A549 (cell line): Measurements from ENCODE around the gene ASIC1. TPM values are rescaled to one million over a fixed set of nuclear protein-coding genes. Genes with fewer than 3 reads are reported as not detected.

Experiments
- ATAC-seq, 2 experiments: fragments of 200-7000 bp in 1 of 2; fragments of >200 bp in 1 of 2; cut with Nextera tagmentation in 1 of 2; cut with Tn5 transposase in 1 of 2; 3 replicates each; pipeline versions ENCODE4 v1.8.0 to v1.9.1; 2018 to 2020; ENCODE audit warnings: mild to moderate bottlenecking in 1 of 2, moderate library complexity in 1 of 2
- CTCF ChIA-PET: fragments of 300-600 bp; sonication (Branson Sonifier 250); formaldehyde crosslinking; extraction: SDS; loops from one replicate; lab custom pipeline; 2021; ENCODE audit warnings: antibody characterized with exemption, inconsistent platforms; lab: Yijun Ruan, JAX
- POLR2A ChIA-PET: fragments of 350-600 bp; formaldehyde crosslinking; extraction: SDS; loops from one replicate; lab custom pipeline; 2021; ENCODE audit warnings: antibody characterized with exemption, inconsistent platforms; lab: Yijun Ruan, JAX
- DNase-seq, 2 experiments: peaks; one replicate each; pipeline versions ENCODE4 v3.0.0 to v3.0.0-alpha.2; 2011 to 2016; ENCODE audit warnings: low read depth in 1 of 2, low spot score in 1 of 2
- FAIRE-seq: peaks from 2 replicates; lab custom pipeline; 2011; peaks lifted over from hg19 to GRCh38; lab: Jason Lieb, UNC
- H3K27ac ChIP-seq, 2 experiments: fragments of >200 bp; sonication (Bioruptor Twin); formaldehyde crosslinking; 3 replicates each; pipeline ENCODE4 v1.5.1; 2016 to 2017
- H3K4me1 ChIP-seq: fragments of >200 bp; sonication (Bioruptor Twin); formaldehyde crosslinking; 3 replicates; pipeline ENCODE4 v1.6.1; 2016
- H3K4me2 ChIP-seq: fragments of >200 bp; sonication (Bioruptor Twin); formaldehyde crosslinking; 3 replicates; pipeline ENCODE4 v1.6.1; 2016
- H3K4me3 ChIP-seq: fragments of >200 bp; sonication (Bioruptor Twin); formaldehyde crosslinking; 3 replicates; pipeline ENCODE4 v1.5.1; 2016
- H3K9me3 ChIP-seq: fragments of >200 bp; sonication (Bioruptor Twin); formaldehyde crosslinking; 3 replicates; pipeline ENCODE4 v1.6.1; 2016
- BHLHE40 ChIP-seq: IDR thresholded peaks from 2 replicates; pipeline ENCODE4 v1.6.1; 2012; ENCODE audit warnings: low read depth, low read length, inconsistent platforms
- CBX2 ChIP-seq: fragments of 200-600 bp; sonication (generic); IDR thresholded peaks from 2 replicates; pipeline ENCODE4 v1.6.1; 2016; ENCODE audit warnings: low read depth, mild to moderate bottlenecking, borderline replicate concordance
- EP300 ChIP-seq, 2 experiments: fragments of >200 bp; sonication (Bioruptor Twin); formaldehyde crosslinking; IDR thresholded peaks; 2 replicates in 1 of 2; 3 replicates in 1 of 2; pipeline ENCODE4 v1.6.1; 2016 to 2017
- FOXS1 ChIP-seq: fragments of 250-450 bp; sonication (Bioruptor Pico); IDR thresholded peaks from 2 replicates; pipeline ENCODE4 v1.5.0; 2020; ENCODE audit warnings: mild to moderate bottlenecking, moderate library complexity
- GATA3 ChIP-seq: IDR thresholded peaks from 2 replicates; pipeline ENCODE4 v1.6.1; 2012; ENCODE audit warnings: borderline replicate concordance
- HOXA7 ChIP-seq: fragments of 250-450 bp; sonication (Bioruptor Pico); IDR thresholded peaks from 2 replicates; pipeline ENCODE4 v1.5.0; 2020; ENCODE audit warnings: mild to moderate bottlenecking, moderate library complexity
- HOXB13 ChIP-seq: fragments of 250-450 bp; sonication (Bioruptor Pico); IDR thresholded peaks from 2 replicates; pipeline ENCODE4 v1.5.0; 2020; ENCODE audit warnings: low read depth, mild to moderate bottlenecking, moderate library complexity
- JUNB ChIP-seq: fragments of >200 bp; sonication (Bioruptor Twin); formaldehyde crosslinking; IDR thresholded peaks from 2 replicates; pipeline ENCODE4 v1.6.1; 2016
- KDM5A ChIP-seq: fragments of 200-600 bp; sonication (generic); IDR thresholded peaks from 2 replicates; pipeline ENCODE4 v1.6.1; 2016; ENCODE audit warnings: antibody characterized with exemption, mild to moderate bottlenecking
- MAFK ChIP-seq: fragments of 450-650 bp; IDR thresholded peaks from 2 replicates; pipeline ENCODE4 v1.6.1; 2014; ENCODE audit not compliant: partially characterized antibody
- NPAS2 ChIP-seq: fragments of 250-450 bp; sonication (Bioruptor Pico); IDR thresholded peaks from 2 replicates; pipeline ENCODE4 v1.8.0; 2022; ENCODE audit warnings: mild to moderate bottlenecking, moderate library complexity, borderline replicate concordance
- SMC3 ChIP-seq: fragments of >200 bp; sonication (Bioruptor Twin); formaldehyde crosslinking; IDR thresholded peaks from 3 replicates; pipeline ENCODE4 v1.6.1; 2018; ENCODE audit warnings: inconsistent platforms
- SREBF2 ChIP-seq: fragments of 450-650 bp; IDR thresholded peaks from 2 replicates; pipeline ENCODE4 v1.6.1; 2014; ENCODE audit warnings: mild to moderate bottlenecking, moderate library complexity
- TFCP2L1 ChIP-seq: fragments of 250-450 bp; sonication (Bioruptor Pico); IDR thresholded peaks from 2 replicates; pipeline ENCODE4 v1.5.0; 2021; ENCODE audit warnings: mild to moderate bottlenecking
- TP53 ChIP-seq: fragments of 250-450 bp; sonication (Bioruptor Pico); IDR thresholded peaks from 2 replicates; pipeline ENCODE4 v1.5.0; 2021; ENCODE audit warnings: mild to moderate bottlenecking, moderate library complexity
- ZNF302 ChIP-seq: fragments of 250-450 bp; sonication (Bioruptor Pico); IDR thresholded peaks from 2 replicates; pipeline ENCODE4 v1.9.0; 2021; ENCODE audit warnings: inconsistent platforms, mild to moderate bottlenecking, moderate library complexity
- WGBS: methylation state at CpG from one replicate; pipeline ENCODE4 v1.1.6; 2017; ENCODE audit errors: missing lambda C conversion rate; 5-methylcytosine and 5-hydroxymethylcytosine counted together
- polyA plus RNA-seq, 4 experiments: library from polyadenylated mRNA; depleted of rRNA in 3 of 4; stranded (reverse); fragments of >200 nt; fragmentation: RNase III in 1 of 4; extraction: RNeasy Plus Mini Kit Qiagen cat#74134 plus additional on column Dnase treatment in 1 of 4; gene quantifications; 2 replicates in 3 of 4; 3 replicates in 1 of 4; pipeline ENCODE4 v1.2.3, GENCODE V29; 2011 to 2017
- TF ChIP-seq, protein P1 (sequence below): fragments of >200 bp; sonication (Bioruptor Twin); formaldehyde crosslinking; IDR thresholded peaks from 2 replicates; pipeline ENCODE4 v1.6.1; 2016
- TF ChIP-seq, protein P2 (sequence below): fragments of 450-650 bp; IDR thresholded peaks from 2 replicates; pipeline ENCODE4 v1.6.1; 2014; ENCODE audit warnings: antibody characterized with exemption
- TF ChIP-seq, protein P3 (sequence below): fragments of >200 bp; sonication (Bioruptor Twin); formaldehyde crosslinking; IDR thresholded peaks from 3 replicates; pipeline ENCODE4 v1.5.1; 2016
- TF ChIP-seq, protein P4 (sequence below): fragments of 250-450 bp; sonication (Bioruptor Pico); IDR thresholded peaks from 2 replicates; pipeline ENCODE4 v1.5.0; 2021; ENCODE audit warnings: mild to moderate bottlenecking, moderate library complexity, borderline replicate concordance
- TF ChIP-seq, protein P5 (sequence below): fragments of 250-450 bp; sonication (Bioruptor Pico); IDR thresholded peaks from 2 replicates; pipeline ENCODE4 v1.5.0; 2020; ENCODE audit warnings: low read depth, mild to moderate bottlenecking, moderate library complexity

ASIC1 gene
- polyA plus RNA-seq, 2 of the 4 experiments (the other 2 are of a cell fraction), result 6.0 to 6.7 TPM

DNA sequence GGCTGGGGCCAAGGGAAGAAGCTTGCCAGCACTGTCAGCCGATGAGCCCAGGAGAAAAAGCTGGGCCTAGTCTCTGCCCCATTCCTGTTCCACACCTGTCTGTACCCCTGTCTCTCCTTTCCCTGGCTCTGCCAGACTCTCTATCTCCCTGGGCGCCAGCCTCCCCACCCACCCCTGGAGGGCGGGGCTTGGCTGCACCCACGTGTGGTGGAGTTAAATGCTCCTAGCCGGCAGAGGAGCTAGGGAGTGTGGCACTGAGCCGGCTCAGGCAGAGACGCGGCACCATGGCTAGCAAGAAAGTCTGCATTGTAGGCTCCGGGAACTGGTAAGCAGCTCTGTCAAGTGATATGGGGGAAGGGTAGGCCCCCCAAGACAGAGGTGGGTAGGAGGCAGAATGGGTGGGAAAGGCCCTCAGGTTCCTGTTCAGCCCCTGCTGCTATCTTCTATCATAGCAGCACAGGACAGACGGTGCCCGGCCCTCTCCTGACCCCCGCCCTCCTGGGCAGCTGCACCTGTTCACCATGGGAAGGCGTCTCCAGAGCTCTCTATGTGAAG, 46.4 kb downstream of the ASIC1 start, which contains the start of gene GPD1:
TSS of gene GPD1 (plus strand) at position 242 of the 555 bp plus-strand sequence. CDS start at position 285, 43 bp downstream.
- POLR2A ChIA-PET, result interaction anchor here (0.5 to 0.8 kb wide), 3 partner anchors 8 to 19 kb away, joined by 3 to 4 read pairs (median 3); partner anchors contain the start of genes COX14 and SMARCD1

DNA sequence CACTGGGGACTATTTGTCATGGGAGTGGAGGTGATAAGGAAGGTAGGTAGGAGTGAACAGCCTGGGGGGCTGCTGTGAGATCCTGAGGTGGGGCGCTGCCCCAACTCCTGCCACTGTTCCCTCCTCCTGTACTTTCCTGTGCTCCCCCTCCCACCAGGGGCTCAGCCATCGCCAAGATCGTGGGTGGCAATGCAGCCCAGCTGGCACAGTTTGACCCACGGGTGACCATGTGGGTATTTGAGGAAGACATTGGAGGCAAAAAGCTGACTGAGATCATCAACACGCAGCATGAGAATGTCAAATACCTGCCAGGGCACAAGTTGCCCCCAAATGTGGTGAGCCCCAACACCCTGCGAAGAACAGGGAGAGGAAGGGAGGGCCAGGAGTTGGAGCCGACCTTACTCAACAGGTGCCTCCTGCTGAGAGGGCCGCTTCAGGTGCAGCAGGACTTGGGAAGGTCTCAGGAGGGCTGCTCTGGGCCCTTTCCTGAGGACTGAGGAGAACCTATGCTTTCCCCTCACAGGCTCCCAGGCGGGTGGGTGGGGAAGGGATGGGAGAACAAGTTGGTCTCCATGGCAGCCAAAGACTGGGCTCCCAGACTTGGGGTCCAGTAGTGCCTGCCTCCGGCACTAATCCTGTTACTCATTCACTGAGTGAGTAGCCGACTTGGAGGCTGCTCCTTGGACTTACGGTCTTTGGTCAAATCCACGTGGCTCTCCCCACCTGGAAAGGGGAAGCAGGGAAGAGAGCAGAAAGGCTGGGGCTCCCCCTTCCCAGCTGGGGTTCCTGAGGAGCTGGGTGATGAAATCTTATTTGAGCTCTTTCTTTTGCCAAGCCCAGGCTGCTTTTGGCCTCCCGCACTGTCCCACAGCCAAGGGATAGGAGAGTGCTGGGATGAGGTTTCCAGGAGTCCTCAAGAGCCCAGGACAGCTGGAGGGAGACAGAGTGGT, 47.3 kb downstream of the ASIC1 start:
- Histone ChIP-seq H3K4me1 (peaks cover 6% of the 10 kb centered on the region), H3K27ac (no peak overlapping the region), H3K4me2 (no peak overlapping the region), H3K9me3 (no peaks in the 10 kb centered on the region), H3K4me3 (no peak overlapping the region)
- no peak for ATAC-seq
- DNase-seq, result no peak
- FAIRE-seq, result no peak
- ChIA-PET CTCF (interaction anchor here (0.8 to 17.7 kb wide), 10 partner anchors 8 to 227 kb away, joined by 3 to 309 read pairs (median 6); partner anchors contain the start of genes CERS5, COX14 and SMARCD1), POLR2A (interaction anchor here (0.5 to 0.6 kb wide), 3 partner anchors 20 to 361 kb away, joined by 4 to 5 read pairs (median 4); partner anchors contain the start of gene SMARCD1)
- TF ChIP-seq SMC3, result no peak
- TF ChIP-seq BHLHE40, result no peak
- TF ChIP-seq MAFK, result no peak
- no peak for TF ChIP-seq HOXA7
- TF ChIP-seq, protein P1, sequence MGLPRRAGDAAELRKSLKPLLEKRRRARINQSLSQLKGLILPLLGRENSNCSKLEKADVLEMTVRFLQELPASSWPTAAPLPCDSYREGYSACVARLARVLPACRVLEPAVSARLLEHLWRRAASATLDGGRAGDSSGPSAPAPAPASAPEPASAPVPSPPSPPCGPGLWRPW, result no peak
- no peak for TF ChIP-seq NPAS2
- no peak for TF ChIP-seq KDM5A
- no peak for TF ChIP-seq TP53
- TF ChIP-seq, protein P2, sequence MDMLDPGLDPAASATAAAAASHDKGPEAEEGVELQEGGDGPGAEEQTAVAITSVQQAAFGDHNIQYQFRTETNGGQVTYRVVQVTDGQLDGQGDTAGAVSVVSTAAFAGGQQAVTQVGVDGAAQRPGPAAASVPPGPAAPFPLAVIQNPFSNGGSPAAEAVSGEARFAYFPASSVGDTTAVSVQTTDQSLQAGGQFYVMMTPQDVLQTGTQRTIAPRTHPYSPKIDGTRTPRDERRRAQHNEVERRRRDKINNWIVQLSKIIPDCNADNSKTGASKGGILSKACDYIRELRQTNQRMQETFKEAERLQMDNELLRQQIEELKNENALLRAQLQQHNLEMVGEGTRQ, result no peak
- TF ChIP-seq GATA3, result no peak
- TF ChIP-seq, protein P3, sequence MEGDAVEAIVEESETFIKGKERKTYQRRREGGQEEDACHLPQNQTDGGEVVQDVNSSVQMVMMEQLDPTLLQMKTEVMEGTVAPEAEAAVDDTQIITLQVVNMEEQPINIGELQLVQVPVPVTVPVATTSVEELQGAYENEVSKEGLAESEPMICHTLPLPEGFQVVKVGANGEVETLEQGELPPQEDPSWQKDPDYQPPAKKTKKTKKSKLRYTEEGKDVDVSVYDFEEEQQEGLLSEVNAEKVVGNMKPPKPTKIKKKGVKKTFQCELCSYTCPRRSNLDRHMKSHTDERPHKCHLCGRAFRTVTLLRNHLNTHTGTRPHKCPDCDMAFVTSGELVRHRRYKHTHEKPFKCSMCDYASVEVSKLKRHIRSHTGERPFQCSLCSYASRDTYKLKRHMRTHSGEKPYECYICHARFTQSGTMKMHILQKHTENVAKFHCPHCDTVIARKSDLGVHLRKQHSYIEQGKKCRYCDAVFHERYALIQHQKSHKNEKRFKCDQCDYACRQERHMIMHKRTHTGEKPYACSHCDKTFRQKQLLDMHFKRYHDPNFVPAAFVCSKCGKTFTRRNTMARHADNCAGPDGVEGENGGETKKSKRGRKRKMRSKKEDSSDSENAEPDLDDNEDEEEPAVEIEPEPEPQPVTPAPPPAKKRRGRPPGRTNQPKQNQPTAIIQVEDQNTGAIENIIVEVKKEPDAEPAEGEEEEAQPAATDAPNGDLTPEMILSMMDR, result no peak
- TF ChIP-seq FOXS1 (CRISPR knock-in tag), result no peak
- no peak for TF ChIP-seq EP300 (IDR thresholded peaks at IDR 0.05)
- TF ChIP-seq HOXB13, result no peak
- no peak for TF ChIP-seq SREBF2
- no peak for TF ChIP-seq JUNB
- TF ChIP-seq, protein P4, sequence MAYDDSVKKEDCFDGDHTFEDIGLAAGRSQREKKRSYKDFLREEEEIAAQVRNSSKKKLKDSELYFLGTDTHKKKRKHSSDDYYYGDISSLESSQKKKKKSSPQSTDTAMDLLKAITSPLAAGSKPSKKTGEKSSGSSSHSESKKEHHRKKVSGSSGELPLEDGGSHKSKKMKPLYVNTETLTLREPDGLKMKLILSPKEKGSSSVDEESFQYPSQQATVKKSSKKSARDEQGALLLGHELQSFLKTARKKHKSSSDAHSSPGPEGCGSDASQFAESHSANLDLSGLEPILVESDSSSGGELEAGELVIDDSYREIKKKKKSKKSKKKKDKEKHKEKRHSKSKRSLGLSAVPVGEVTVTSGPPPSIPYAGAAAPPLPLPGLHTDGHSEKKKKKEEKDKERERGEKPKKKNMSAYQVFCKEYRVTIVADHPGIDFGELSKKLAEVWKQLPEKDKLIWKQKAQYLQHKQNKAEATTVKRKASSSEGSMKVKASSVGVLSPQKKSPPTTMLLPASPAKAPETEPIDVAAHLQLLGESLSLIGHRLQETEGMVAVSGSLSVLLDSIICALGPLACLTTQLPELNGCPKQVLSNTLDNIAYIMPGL (CRISPR knock-in tag), result no peak
- WGBS, result 72% methylated on average over 13 of the region's 14 CpGs

More for the DNA sequence above, 46.4 kb downstream of the ASIC1 start, which contains the start of gene GPD1:
- CTCF ChIA-PET, result interaction anchor here (1.0 to 17.7 kb wide), 8 partner anchors 8 to 137 kb away, joined by 3 to 309 read pairs (median 11); partner anchors contain the start of genes CERS5, COX14 and SMARCD1
- H3K9me3 ChIP-seq, result no peaks in the 10 kb centered on the region
- H3K4me3 ChIP-seq, result no peak within 1 kb of the TSS
- TF ChIP-seq, protein P5, sequence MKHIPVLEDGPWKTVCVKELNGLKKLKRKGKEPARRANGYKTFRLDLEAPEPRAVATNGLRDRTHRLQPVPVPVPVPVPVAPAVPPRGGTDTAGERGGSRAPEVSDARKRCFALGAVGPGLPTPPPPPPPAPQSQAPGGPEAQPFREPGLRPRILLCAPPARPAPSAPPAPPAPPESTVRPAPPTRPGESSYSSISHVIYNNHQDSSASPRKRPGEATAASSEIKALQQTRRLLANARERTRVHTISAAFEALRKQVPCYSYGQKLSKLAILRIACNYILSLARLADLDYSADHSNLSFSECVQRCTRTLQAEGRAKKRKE, result no peak
- TF ChIP-seq TFCP2L1 (CRISPR knock-in tag), result no peak
- TF ChIP-seq GATA3, result no peak
- no peak for TF ChIP-seq ZNF302
- no peak for TF ChIP-seq CBX2
- no peak for FAIRE-seq
- H3K27ac ChIP-seq, result no peak within 1 kb of the TSS
- no peak within 1 kb of the TSS for H3K4me2 ChIP-seq
- DNase-seq, result no peak
- no peaks in the 10 kb centered on the region for H3K4me1 ChIP-seq
- 69% methylated on average over 11 of the region's 13 CpGs for WGBS
- ATAC-seq, result peak; percentile 5 to 60; a peak in 3 of 6 replicates
